Progenitor cell of endocrine pancreas (in vitro differentiated cells): ENCODE data around the gene PHRF1. TPM values are rescaled to one million over a fixed set of nuclear protein-coding genes. Genes with fewer than 3 reads are reported as not detected.

ENCODE experiments used
- DNase-seq: peaks from one replicate; pipeline ENCODE4 v3.0.0; 2021; ENCODE audit warnings: low spot score; ENCODE audit not compliant: unreplicated experiment
- H3K27ac Mint-ChIP-seq: 2 replicates; pipeline ENCODE4 v1.8.0; 2021; ENCODE audit warnings: mild to moderate bottlenecking, moderate library complexity, mixed read lengths
- H3K27me3 Mint-ChIP-seq: 2 replicates; pipeline ENCODE4 v1.8.0; 2021; ENCODE audit warnings: mixed read lengths
- H3K36me3 Mint-ChIP-seq: 2 replicates; pipeline ENCODE4 v1.8.0; 2022; ENCODE audit warnings: mixed read lengths; ENCODE audit not compliant: insufficient read depth
- H3K4me1 Mint-ChIP-seq: 2 replicates; pipeline ENCODE4 v1.8.0; 2021; ENCODE audit warnings: low read depth, mixed read lengths
- H3K4me3 Mint-ChIP-seq: 2 replicates; pipeline ENCODE4 v1.8.0; 2021; ENCODE audit warnings: low read depth, mild to moderate bottlenecking, moderate library complexity, mixed read lengths
- H3K9me3 Mint-ChIP-seq: 2 replicates; pipeline ENCODE4 v1.8.0; 2021; ENCODE audit warnings: low read depth, mixed read lengths
- CTCF ChIP-seq: fragments of 200-600 bp; sonication (generic); IDR thresholded peaks from one replicate; pipeline ENCODE4 v1.5.0; 2021; ENCODE audit warnings: antibody characterized with exemption, mild to moderate bottlenecking; ENCODE audit not compliant: unreplicated experiment
- microRNA-seq: library from miRNA; unstranded; fragments of <30 nt; microRNA quantifications from one replicate; pipeline ENCODE4 v1.1.0, GENCODE V29; 2020; ENCODE audit warnings: borderline number of aligned reads; ENCODE audit not compliant: unreplicated experiment
- total RNA-seq: library from RNA; stranded (reverse); gene quantifications from 2 replicates; pipeline ENCODE4 v1.2.1, GENCODE V29; 2021

PHRF1 gene
- total RNA-seq, 1 donor from 2014 or later, result 44.4 TPM

GRCh38 chr11:660281-660680 lies 84.0 kb downstream of the PHRF1 start:
- Mint-ChIP-seq H3K27me3 (no peaks in the 10 kb centered on the region), H3K36me3 (peaks cover 2% of the 10 kb centered on the region), H3K4me3 (no peak overlapping the region), H3K4me1 (peaks cover 2% of the 10 kb centered on the region), H3K9me3 (no peaks in the 10 kb centered on the region), H3K27ac (no peak overlapping the region)
- no peak for TF ChIP-seq CTCF
- no peak for DNase-seq

GRCh38 chr11:660681-661444 lies 84.6 kb downstream of the PHRF1 start:
- peaks cover 3% of the 10 kb centered on the region for H3K36me3 Mint-ChIP-seq
- H3K4me3 Mint-ChIP-seq, result no peak overlapping the region
- no peaks in the 10 kb centered on the region for H3K9me3 Mint-ChIP-seq
- H3K27me3 Mint-ChIP-seq, result no peaks in the 10 kb centered on the region
- DNase-seq, result no peak
- no peak overlapping the region for H3K27ac Mint-ChIP-seq
- no peak for TF ChIP-seq CTCF
- no peaks in the 10 kb centered on the region for H3K4me1 Mint-ChIP-seq

Small RNA genes lying within 50 kb of the gene (microRNA-seq; reads per million reads assigned to microRNA genes)
- 437 reads per million, percentile 72 among the genes with 10 or more reads in this experiment for gene MIR210

Other genes starting within 250 kb of the PHRF1 start
- 277 and 294 TPM in 2 replicates for gene B4GALNT4, start 207.0 kb upstream of the PHRF1 start, total RNA-seq
- 55.9 and 56.9 TPM in 2 replicates for gene PKP3, start 182.3 kb upstream of the PHRF1 start, total RNA-seq
- 111 and 117 TPM in 2 replicates for gene SIGIRR, start 161.5 kb upstream of the PHRF1 start, total RNA-seq
- 31.0 and 34.6 TPM in 2 replicates for gene ANO9, start 134.5 kb upstream of the PHRF1 start, total RNA-seq
- 48.2 and 50.4 TPM in 2 replicates for gene PTDSS2, start 126.2 kb upstream of the PHRF1 start, total RNA-seq
- gene RNH1, start 69.2 kb upstream of the PHRF1 start, total RNA-seq, result 49.4 and 52.6 TPM in 2 replicates
- 53.4 and 61.6 TPM in 2 replicates for gene HRAS, start 40.9 kb upstream of the PHRF1 start, total RNA-seq
- 5.1 and 5.4 TPM in 2 replicates for gene LRRC56, start 38.9 kb upstream of the PHRF1 start, total RNA-seq
- 15.6 and 19.3 TPM in 2 replicates for gene LMNTD2, start 15.7 kb upstream of the PHRF1 start, total RNA-seq
- 38.2 and 40.8 TPM in 2 replicates for gene RASSF7, start 15.5 kb upstream of the PHRF1 start, total RNA-seq
- 8.7 and 12.6 TPM in 2 replicates for gene IRF7, start 39.5 kb downstream of the PHRF1 start, total RNA-seq
- gene CDHR5, start 48.5 kb downstream of the PHRF1 start, total RNA-seq, result 0.24 and 0.98 TPM in 2 replicates
- gene SCT, start 50.7 kb downstream of the PHRF1 start, total RNA-seq, result 2.9 and 3.8 TPM in 2 replicates
- 1.1 and 2.7 TPM in 2 replicates for gene DRD4, start 60.8 kb downstream of the PHRF1 start, total RNA-seq
- 49.2 and 57.0 TPM in 2 replicates for gene DEAF1, start 118.8 kb downstream of the PHRF1 start, total RNA-seq
- gene TMEM80, start 119.3 kb downstream of the PHRF1 start, total RNA-seq, result 29.4 and 32.6 TPM in 2 replicates
- gene EPS8L2, start 129.8 kb downstream of the PHRF1 start, total RNA-seq, result 100.0 and 111 TPM in 2 replicates
- 112 and 120 TPM in 2 replicates for gene TALDO1, start 171.0 kb downstream of the PHRF1 start, total RNA-seq
- gene GATD1, start 201.0 kb downstream of the PHRF1 start, total RNA-seq, result 74.1 and 75.4 TPM in 2 replicates
- not detected in 2 replicates for gene CEND1, start 213.6 kb downstream of the PHRF1 start, total RNA-seq
- gene SLC25A22, start 221.8 kb downstream of the PHRF1 start, total RNA-seq, result 40.5 and 48.9 TPM in 2 replicates
- gene PIDD1, start 228.8 kb downstream of the PHRF1 start, total RNA-seq, result 33.3 and 35.0 TPM in 2 replicates
- gene RPLP2, start 233.5 kb downstream of the PHRF1 start, total RNA-seq, result 1,463 and 1,530 TPM in 2 replicates
- gene PNPLA2, start 242.4 kb downstream of the PHRF1 start, total RNA-seq, result 47.3 and 51.1 TPM in 2 replicates